Ovary (tissue), 9 donors: ENCODE results near the gene CATSPER1. TPM values are rescaled to one million over a fixed set of nuclear protein-coding genes. Genes with fewer than 3 reads are reported as not detected.

ENCODE experiments used
- DNase-seq, 5 donors: peaks; one replicate each; pipeline ENCODE4 v3.0.0-alpha.2; 2019 to 2020
- H3K27ac ChIP-seq, 2 donors: fragments of 200-600 bp; one replicate each; pipeline versions ENCODE4 v1.5.1 to v1.8.0; 2019 to 2022
- H3K27me3 ChIP-seq: fragments of 200-600 bp; one replicate; pipeline ENCODE4 v1.8.0; 2022
- H3K36me3 ChIP-seq: fragments of 200-600 bp; sonication (generic); one replicate; pipeline ENCODE4 v1.5.1; 2019
- H3K4me1 ChIP-seq: one replicate; pipeline ENCODE4 v1.8.1; 2013; ENCODE audit warnings: mild to moderate bottlenecking, moderate library complexity; ENCODE audit not compliant: insufficient read depth
- H3K4me3 ChIP-seq: fragments of 200-600 bp; sonication (generic); one replicate; pipeline ENCODE4 v1.5.1; 2017
- H3K9me3 ChIP-seq, 2 donors: fragments of 200-600 bp in 1 of 2; sonication (generic) in 1 of 2; one replicate each; pipeline versions ENCODE4 v1.5.1 to v1.8.1; 2013 to 2019; ENCODE audit warnings: mild to moderate bottlenecking in 1 of 2, moderate library complexity in 1 of 2
- EP300 ChIP-seq: sonication (generic); formaldehyde crosslinking; IDR thresholded peaks from one replicate; pipeline ENCODE4 v1.6.1; 2017; ENCODE audit warnings: antibody characterized with exemption
- POLR2A ChIP-seq: fragments of 450-650 bp; IDR thresholded peaks from one replicate; pipeline ENCODE4 v1.6.1; 2017; ENCODE audit warnings: antibody characterized with exemption, mild to moderate bottlenecking, moderate library complexity
- WGBS, 3 donors: extraction: QIAGEN DNeasy Blood & Tissue Kit in 1 of 3; methylation state at CpG; one replicate each; pipeline versions ENCODE4 v1.1.5 to v1.1.7; 2013 to 2017; 5-methylcytosine and 5-hydroxymethylcytosine counted together
- intact Hi-C, 4 donors: fragments of 100-400 bp; cut with DNase I; formaldehyde crosslinking; loops; one replicate each; pipeline versions ENCODE4 v1.11.0 to v1.15.1; 2022 to 2023
- polyA plus RNA-seq, 2 donors: library from polyadenylated mRNA; stranded (reverse); fragments of 200-250 nt in 1 of 2; fragments of 350-450 nt in 1 of 2; fragmentation: Illumina TruSeq in 1 of 2; extraction: RNeasy Lipid Tissue Mini Kit (QIAGEN cat#74804) in 1 of 2; gene quantifications; one replicate each; pipeline ENCODE4 v1.2.3, GENCODE V29; 2013 to 2014
- total RNA-seq, 7 donors: library from RNA; depleted of rRNA in 2 of 7; stranded (reverse); fragments of >200 nt in 2 of 7; fragmentation: NEBNext Ultra II Directional in 3 of 7; extraction: Animal tissue kit (Norgen Biotek cat#: 25700) in 3 of 7; gene quantifications; one replicate each; pipeline versions ENCODE4 v1.1.0 to v1.2.4, GENCODE V29; 2016 to 2023
- TF ChIP-seq, protein P1 (sequence below), 3 donors: fragments of 450-650 bp in 2 of 3; fragments of 200-600 bp in 1 of 3; IDR thresholded peaks; one replicate each; pipeline versions ENCODE4 v1.5.1 to v1.8.0; 2016 to 2022; ENCODE audit warnings: antibody characterized with exemption in 3 of 3, mild to moderate bottlenecking in 1 of 3
- donor health status: DM: no; HTN: no; CAD: no; lungs with moderate emphysema.
- donor health status: DM: no; HTN: no; CAD: no.
- donor health status: Bipolar disorder and iron deficiency.
- donor health status: DM: yes; HTN: yes; CAD: no.
- donor health status: DM: no; HTN: no; CAD: no.
- donor health status: DM: yes; HTN: yes; CAD: no.

Gene CATSPER1
- total and polyA plus RNA-seq, 9 donors, result 0.25 TPM; not detected in 8

DNA sequence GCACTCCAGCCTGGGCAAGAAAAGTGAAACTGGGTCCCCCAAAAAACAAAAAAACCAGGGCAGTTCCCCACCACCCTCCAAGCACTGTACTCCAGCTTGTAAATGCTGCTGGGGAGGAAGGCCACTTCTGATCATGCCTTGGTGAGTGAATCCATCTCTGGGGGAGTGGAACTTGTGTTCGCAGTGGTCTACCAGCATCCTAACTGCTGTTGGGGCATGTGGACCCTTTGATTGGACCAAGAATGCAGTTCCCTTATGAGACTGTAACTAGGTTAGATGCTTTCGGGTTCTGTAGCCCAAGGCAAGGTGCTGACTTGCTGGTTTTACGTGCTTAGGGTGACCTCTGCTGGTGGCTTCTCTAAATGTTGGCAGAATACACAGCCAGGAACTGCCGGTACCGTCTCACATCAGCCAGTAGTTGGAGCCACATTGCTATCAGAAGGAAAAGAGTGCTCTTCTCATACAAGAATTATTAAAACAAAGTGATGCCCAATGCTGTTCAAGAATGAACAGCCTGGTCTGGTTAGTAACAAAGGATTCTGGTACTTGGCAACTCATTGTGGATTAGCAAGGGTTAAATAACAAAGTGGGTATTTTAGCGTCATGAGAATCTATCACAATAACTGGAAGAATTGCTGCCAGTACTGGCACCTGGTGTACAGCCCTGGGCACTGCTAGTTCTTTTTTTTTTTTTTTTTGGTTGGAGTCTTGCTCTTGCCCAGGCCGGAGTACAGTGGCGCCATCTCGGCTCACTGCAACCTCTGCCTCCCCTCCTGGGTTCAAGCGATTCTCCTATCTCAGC, 37.3 kb downstream of the CATSPER1 start:
- H3K36me3 ChIP-seq, result no peaks in the 10 kb centered on the region
- WGBS, 3 donors, result 21 to 29% (median 24%) methylated on average over 10 of the region's 10 CpGs
- no peaks in the 10 kb centered on the region for H3K4me1 ChIP-seq
- no peak for TF ChIP-seq POLR2A
- TF ChIP-seq, protein P1, sequence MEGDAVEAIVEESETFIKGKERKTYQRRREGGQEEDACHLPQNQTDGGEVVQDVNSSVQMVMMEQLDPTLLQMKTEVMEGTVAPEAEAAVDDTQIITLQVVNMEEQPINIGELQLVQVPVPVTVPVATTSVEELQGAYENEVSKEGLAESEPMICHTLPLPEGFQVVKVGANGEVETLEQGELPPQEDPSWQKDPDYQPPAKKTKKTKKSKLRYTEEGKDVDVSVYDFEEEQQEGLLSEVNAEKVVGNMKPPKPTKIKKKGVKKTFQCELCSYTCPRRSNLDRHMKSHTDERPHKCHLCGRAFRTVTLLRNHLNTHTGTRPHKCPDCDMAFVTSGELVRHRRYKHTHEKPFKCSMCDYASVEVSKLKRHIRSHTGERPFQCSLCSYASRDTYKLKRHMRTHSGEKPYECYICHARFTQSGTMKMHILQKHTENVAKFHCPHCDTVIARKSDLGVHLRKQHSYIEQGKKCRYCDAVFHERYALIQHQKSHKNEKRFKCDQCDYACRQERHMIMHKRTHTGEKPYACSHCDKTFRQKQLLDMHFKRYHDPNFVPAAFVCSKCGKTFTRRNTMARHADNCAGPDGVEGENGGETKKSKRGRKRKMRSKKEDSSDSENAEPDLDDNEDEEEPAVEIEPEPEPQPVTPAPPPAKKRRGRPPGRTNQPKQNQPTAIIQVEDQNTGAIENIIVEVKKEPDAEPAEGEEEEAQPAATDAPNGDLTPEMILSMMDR (IDR thresholded peaks at IDR 0.05), result peak; percentile 67 to 98 (median 96)
- intact Hi-C loops, result loop anchor here (2.0 to 10.0 kb wide), 4 partner anchors 104 to 282 kb away; partner anchors contain the start of gene KAT5 (in 1 of the 4)
- peak; percentile 84 to 94 (median 87) for DNase-seq
- H3K27ac ChIP-seq, result no peak overlapping the region
- H3K9me3 ChIP-seq, result no peaks in the 10 kb centered on the region
- H3K4me3 ChIP-seq, result no peak overlapping the region
- no peaks in the 10 kb centered on the region for H3K27me3 ChIP-seq

DNA sequence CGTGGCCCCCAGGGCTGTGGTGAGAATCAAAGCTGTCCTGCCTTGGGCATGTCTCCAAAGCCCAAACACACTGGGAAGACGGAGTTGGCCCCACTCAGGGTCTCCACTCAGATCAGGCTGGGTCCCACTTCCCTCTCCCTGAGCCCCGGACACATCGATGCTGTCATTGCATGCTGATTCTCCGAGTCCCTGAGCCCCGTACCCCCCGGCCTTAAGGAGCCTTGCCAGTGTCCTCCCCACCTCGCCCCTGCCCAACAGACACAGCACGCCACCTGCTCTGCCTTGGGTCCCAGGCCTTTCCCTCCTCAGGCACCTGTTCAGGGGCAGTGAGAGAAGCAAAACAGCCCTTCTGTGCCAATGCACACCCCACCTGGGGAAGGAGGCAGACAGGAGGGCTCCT, 38.9 kb downstream of the CATSPER1 start:
- Histone ChIP-seq H3K4me1 (no peaks in the 10 kb centered on the region), H3K27me3 (no peaks in the 10 kb centered on the region), H3K36me3 (no peaks in the 10 kb centered on the region), H3K4me3 (no peak overlapping the region), H3K27ac (no peak overlapping the region), H3K9me3 (no peaks in the 10 kb centered on the region)
- 76 to 81% (median 78%) methylated on average over 9 of the region's 9 CpGs for WGBS, 3 donors
- intact Hi-C loops, result loop anchor here in 3 of 4 donors (5.0 to 10.0 kb wide), 3 partner anchors 105 to 280 kb away; partner anchors contain the start of gene KAT5 (in 1 of the 3)
- TF ChIP-seq, protein P1 (IDR thresholded peaks at IDR 0.05), result no peak
- TF ChIP-seq POLR2A, result no peak
- TF ChIP-seq EP300, result no peak
- DNase-seq, result no peak

DNA sequence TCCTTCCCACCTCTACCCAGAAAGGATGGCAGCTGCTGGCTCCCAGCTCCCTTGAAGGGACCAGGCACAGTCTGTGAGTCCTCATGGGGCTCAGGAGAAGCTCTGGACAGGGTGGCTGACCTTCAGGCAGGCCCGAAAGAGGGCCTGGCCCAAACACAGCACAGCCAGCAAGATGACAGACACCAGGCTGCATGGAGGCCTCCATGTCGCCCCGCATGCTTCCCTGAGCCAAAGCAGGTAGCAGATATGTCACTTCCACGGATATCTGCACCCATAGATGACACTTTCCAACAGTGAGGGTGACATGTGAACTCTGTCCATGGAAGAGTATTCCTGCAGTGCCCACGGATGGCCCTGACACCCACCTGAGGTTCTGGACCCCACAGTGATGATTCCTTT, 42.7 kb downstream of the CATSPER1 start:
- Histone ChIP-seq H3K4me3 (no peak overlapping the region), H3K36me3 (no peaks in the 10 kb centered on the region), H3K27ac (no peak overlapping the region), H3K9me3 (no peaks in the 10 kb centered on the region), H3K27me3 (no peaks in the 10 kb centered on the region), H3K4me1 (no peaks in the 10 kb centered on the region)
- 63 to 84% (median 65%) methylated on average over 5 of the region's 5 CpGs for WGBS, 3 donors
- DNase-seq, result no peak
- intact Hi-C loops, result loop anchor here in 2 of 4 donors (5.0 to 10.0 kb wide), 2 partner anchors 101 to 269 kb away; partner anchors contain the start of gene KAT5 (in 1 of the 2)
- TF ChIP-seq POLR2A, result no peak
- TF ChIP-seq, protein P1 (IDR thresholded peaks at IDR 0.05), result no peak
- TF ChIP-seq EP300, result no peak

DNA sequence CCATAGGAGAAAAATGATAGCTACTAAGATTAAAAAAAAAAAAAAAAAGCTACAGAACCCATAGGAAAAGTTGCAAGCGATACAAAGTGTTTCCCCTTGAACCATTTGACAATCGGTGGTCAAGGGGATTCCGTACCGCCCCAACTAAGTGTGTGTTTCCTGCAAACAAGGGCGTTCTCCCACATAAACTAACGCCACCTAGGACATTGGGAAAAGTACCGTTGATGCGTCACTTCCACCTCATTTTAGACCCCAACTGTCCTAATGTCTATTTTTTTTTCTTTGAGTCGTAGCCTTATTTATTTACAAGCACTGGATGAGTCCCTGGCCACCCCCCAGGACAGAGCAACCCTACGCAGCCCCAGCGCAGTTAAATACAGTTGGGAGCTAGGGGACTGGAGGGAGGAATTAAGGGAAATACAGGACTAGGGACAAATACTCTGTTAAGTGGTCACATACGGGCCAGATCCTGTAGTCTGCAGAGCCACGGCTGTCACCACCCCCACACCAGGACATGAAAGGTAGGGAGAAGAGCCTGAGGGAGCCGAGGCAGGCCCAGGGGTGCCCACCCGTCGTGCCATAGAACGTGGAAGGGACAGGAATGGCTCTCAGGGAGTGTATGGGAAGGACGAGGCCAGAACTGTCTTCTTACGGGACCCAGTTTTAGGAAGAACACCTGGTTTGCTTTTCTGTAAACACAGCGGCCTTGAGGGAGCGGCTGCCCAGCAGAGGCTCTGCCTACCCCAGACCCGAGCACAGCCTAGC, 43.3 kb downstream of the CATSPER1 start:
- intact Hi-C loops, result loop anchor here in 2 of 4 donors (5.0 to 10.0 kb wide), 2 partner anchors 101 to 268 kb away; partner anchors contain the start of gene KAT5 (in 1 of the 2)
- H3K36me3 ChIP-seq, result no peaks in the 10 kb centered on the region
- no peaks in the 10 kb centered on the region for H3K9me3 ChIP-seq
- H3K4me1 ChIP-seq, result no peaks in the 10 kb centered on the region
- no peak for DNase-seq
- no peak overlapping the region for H3K27ac ChIP-seq
- no peaks in the 10 kb centered on the region for H3K27me3 ChIP-seq
- TF ChIP-seq POLR2A (no peak), EP300 (no peak)
- TF ChIP-seq, protein P1 (IDR thresholded peaks at IDR 0.05), result no peak
- H3K4me3 ChIP-seq, result no peak overlapping the region
- WGBS, 3 donors, result 54 to 75% (median 55%) methylated on average over 21 to 22 of the region's 22 CpGs
